Measurements from ENCODE around the gene ARRB1.

GRCh38 chr11:75303544-75304224, 47.8 kb downstream of the ARRB1 start:
- TF ChIP-seq, protein P1, sequence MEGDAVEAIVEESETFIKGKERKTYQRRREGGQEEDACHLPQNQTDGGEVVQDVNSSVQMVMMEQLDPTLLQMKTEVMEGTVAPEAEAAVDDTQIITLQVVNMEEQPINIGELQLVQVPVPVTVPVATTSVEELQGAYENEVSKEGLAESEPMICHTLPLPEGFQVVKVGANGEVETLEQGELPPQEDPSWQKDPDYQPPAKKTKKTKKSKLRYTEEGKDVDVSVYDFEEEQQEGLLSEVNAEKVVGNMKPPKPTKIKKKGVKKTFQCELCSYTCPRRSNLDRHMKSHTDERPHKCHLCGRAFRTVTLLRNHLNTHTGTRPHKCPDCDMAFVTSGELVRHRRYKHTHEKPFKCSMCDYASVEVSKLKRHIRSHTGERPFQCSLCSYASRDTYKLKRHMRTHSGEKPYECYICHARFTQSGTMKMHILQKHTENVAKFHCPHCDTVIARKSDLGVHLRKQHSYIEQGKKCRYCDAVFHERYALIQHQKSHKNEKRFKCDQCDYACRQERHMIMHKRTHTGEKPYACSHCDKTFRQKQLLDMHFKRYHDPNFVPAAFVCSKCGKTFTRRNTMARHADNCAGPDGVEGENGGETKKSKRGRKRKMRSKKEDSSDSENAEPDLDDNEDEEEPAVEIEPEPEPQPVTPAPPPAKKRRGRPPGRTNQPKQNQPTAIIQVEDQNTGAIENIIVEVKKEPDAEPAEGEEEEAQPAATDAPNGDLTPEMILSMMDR (IDR thresholded peaks at IDR 0.05) = no peak
- TF ChIP-seq POLR2A (IDR thresholded peaks at IDR 0.05; ENCODE audit: low read depth) = no peak
